Large intestine (tissue), 3 donors: ENCODE measurements around the gene LSM10. TPM values are rescaled to one million over a fixed set of nuclear protein-coding genes. Genes with fewer than 3 reads are reported as not detected.

Source experiments
- DNase-seq, 2 donors: peaks; one replicate each; pipeline versions ENCODE4 v3.0.0 to v3.0.0-alpha.2; 2013
- H3K27ac ChIP-seq: one replicate; pipeline ENCODE4 v1.5.1; 2013; ENCODE audit warnings: low read length
- H3K27me3 ChIP-seq: 2 replicates; pipeline ENCODE4 v1.6.1; 2013; ENCODE audit warnings: low read length; ENCODE audit not compliant: control insufficient read depth, insufficient read depth
- H3K36me3 ChIP-seq: 2 replicates; pipeline ENCODE4 v1.6.1; 2013; ENCODE audit warnings: low read length; ENCODE audit not compliant: control insufficient read depth, insufficient read depth
- H3K4me1 ChIP-seq: one replicate; pipeline ENCODE4 v1.6.1; 2013; ENCODE audit warnings: low read length; ENCODE audit not compliant: control insufficient read depth, insufficient read depth
- H3K4me3 ChIP-seq: one replicate; pipeline ENCODE4 v1.5.1; 2013; ENCODE audit warnings: low read length
- H3K9me3 ChIP-seq: one replicate; pipeline ENCODE4 v1.6.1; 2013; ENCODE audit warnings: mild to moderate bottlenecking, low read depth, low read length, moderate library complexity; ENCODE audit not compliant: control insufficient read depth
- WGBS: methylation state at CpG from one replicate; pipeline ENCODE4 v1.1.5; 2013; ENCODE audit warnings: low lambda C conversion rate; ENCODE audit not compliant: insufficient coverage; 5-methylcytosine and 5-hydroxymethylcytosine counted together
- polyA plus RNA-seq: library from polyadenylated mRNA; unstranded; fragments of 120-200 nt; gene quantifications from one replicate; pipeline ENCODE4 v1.2.1, GENCODE V29; 2013

LSM10 gene
- polyA plus RNA-seq, 1 donor: 28.3 TPM

GRCh38 chr1:36436821-36437220 lies 39.1 kb upstream of the LSM10 start:
- peaks cover 9% of the 10 kb centered on the region for H3K36me3 ChIP-seq
- no peak overlapping the region for H3K4me3 ChIP-seq
- no peaks in the 10 kb centered on the region for H3K4me1 ChIP-seq
- no peak for DNase-seq
- H3K9me3 ChIP-seq: no peaks in the 10 kb centered on the region
- no peaks in the 10 kb centered on the region for H3K27me3 ChIP-seq
- no CpG with 5 or more reads among the region's 1 CpG for WGBS
- H3K27ac ChIP-seq: no peak overlapping the region

- H3K9me3 ChIP-seq: no peaks in the 10 kb centered on the region
- no peak for DNase-seq
- no peaks in the 10 kb centered on the region for H3K4me1 ChIP-seq
- H3K27me3 ChIP-seq: no peaks in the 10 kb centered on the region
- WGBS: no CpG with 5 or more reads among the region's 1 CpG
- H3K4me3 ChIP-seq: no peak overlapping the region
- H3K27ac ChIP-seq: no peak overlapping the region
- H3K36me3 ChIP-seq: peaks cover 10% of the 10 kb centered on the region
Observed at GRCh38 chr1:36433102-36433501, 35.4 kb upstream of the LSM10 start.

- no peak overlapping the region for H3K4me3 ChIP-seq
- H3K4me1 ChIP-seq: no peaks in the 10 kb centered on the region
- H3K36me3 ChIP-seq: peaks cover 10% of the 10 kb centered on the region
- no peaks in the 10 kb centered on the region for H3K27me3 ChIP-seq
- H3K27ac ChIP-seq: no peak overlapping the region
- no CpG with 5 or more reads among the region's 4 CpGs for WGBS
- H3K9me3 ChIP-seq: no peaks in the 10 kb centered on the region
- DNase-seq: peak; percentile 18 to 57
Observed at GRCh38 chr1:36432616-36433015, 34.9 kb upstream of the LSM10 start.

- H3K9me3 ChIP-seq: no peaks in the 10 kb centered on the region
- H3K4me1 ChIP-seq: no peaks in the 10 kb centered on the region
- H3K27ac ChIP-seq: no peak overlapping the region
- no peaks in the 10 kb centered on the region for H3K27me3 ChIP-seq
- DNase-seq: no peak
- WGBS: 50% methylated on average over 1 of the region's 4 CpGs
- no peak overlapping the region for H3K4me3 ChIP-seq
- H3K36me3 ChIP-seq: peaks cover 18% of the 10 kb centered on the region
Observed at GRCh38 chr1:36425791-36426190, 28.1 kb upstream of the LSM10 start.

- Histone ChIP-seq H3K4me3 (no peak overlapping the region), H3K27ac (no peak overlapping the region), H3K36me3 (peaks cover 22% of the 10 kb centered on the region), H3K4me1 (no peaks in the 10 kb centered on the region), H3K9me3 (no peaks in the 10 kb centered on the region), H3K27me3 (no peaks in the 10 kb centered on the region)
- WGBS: no CpG with 5 or more reads among the region's 7 CpGs
- no peak for DNase-seq
Observed at GRCh38 chr1:36421649-36422048, 23.9 kb upstream of the LSM10 start.

- H3K4me3 ChIP-seq: no peak overlapping the region
- WGBS: no CpG with 5 or more reads among the region's 13 CpGs
- H3K9me3 ChIP-seq: no peaks in the 10 kb centered on the region
- H3K27ac ChIP-seq: no peak overlapping the region
- peak; percentile 74 to 79 for DNase-seq
- no peaks in the 10 kb centered on the region for H3K27me3 ChIP-seq
- H3K36me3 ChIP-seq: peaks cover 22% of the 10 kb centered on the region
- H3K4me1 ChIP-seq: peaks cover 1% of the 10 kb centered on the region
Observed at GRCh38 chr1:36420836-36421317, 23.2 kb upstream of the LSM10 start.

- WGBS: 74% methylated on average over 4 of the region's 5 CpGs
- Histone ChIP-seq H3K36me3 (peaks cover 22% of the 10 kb centered on the region), H3K27me3 (no peaks in the 10 kb centered on the region), H3K27ac (no peak overlapping the region), H3K4me3 (no peak overlapping the region), H3K4me1 (peaks cover 5% of the 10 kb centered on the region), H3K9me3 (no peaks in the 10 kb centered on the region)
- no peak for DNase-seq
Observed at GRCh38 chr1:36420409-36420808, 22.7 kb upstream of the LSM10 start.

- peaks cover 22% of the 10 kb centered on the region for H3K36me3 ChIP-seq
- no peak for DNase-seq
- no peaks in the 10 kb centered on the region for H3K27me3 ChIP-seq
- peaks cover 5% of the 10 kb centered on the region for H3K4me1 ChIP-seq
- H3K27ac ChIP-seq: no peak overlapping the region
- no peak overlapping the region for H3K4me3 ChIP-seq
- H3K9me3 ChIP-seq: no peaks in the 10 kb centered on the region
- WGBS: 80% methylated on average over 1 of the region's 4 CpGs
Observed at GRCh38 chr1:36419569-36419968, 21.9 kb upstream of the LSM10 start.

- DNase-seq: no peak
- 86% methylated on average over 2 of the region's 3 CpGs for WGBS
- Histone ChIP-seq H3K36me3 (peaks cover 22% of the 10 kb centered on the region), H3K9me3 (no peaks in the 10 kb centered on the region), H3K27me3 (no peaks in the 10 kb centered on the region), H3K4me3 (no peak overlapping the region), H3K4me1 (peaks cover 5% of the 10 kb centered on the region), H3K27ac (no peak overlapping the region)
Observed at GRCh38 chr1:36419140-36419539, 21.4 kb upstream of the LSM10 start.

GRCh38 chr1:36417931-36418330 lies 20.2 kb upstream of the LSM10 start:
- H3K27ac ChIP-seq: no peak overlapping the region
- no CpG with 5 or more reads among the region's 9 CpGs for WGBS
- no peak for DNase-seq
- H3K4me1 ChIP-seq: peaks cover 5% of the 10 kb centered on the region
- no peaks in the 10 kb centered on the region for H3K27me3 ChIP-seq
- H3K9me3 ChIP-seq: no peaks in the 10 kb centered on the region
- peaks cover 19% of the 10 kb centered on the region for H3K36me3 ChIP-seq
- no peak overlapping the region for H3K4me3 ChIP-seq

GRCh38 chr1:36415661-36416326 lies 18.1 kb upstream of the LSM10 start:
- peak; percentile 28 to 53 for DNase-seq
- no peaks in the 10 kb centered on the region for H3K27me3 ChIP-seq
- H3K4me3 ChIP-seq: no peak overlapping the region
- peaks cover 5% of the 10 kb centered on the region for H3K4me1 ChIP-seq
- H3K27ac ChIP-seq: peak overlapping the region; percentile 71
- H3K9me3 ChIP-seq: no peaks in the 10 kb centered on the region
- peaks cover 5% of the 10 kb centered on the region for H3K36me3 ChIP-seq
- no CpG with 5 or more reads among the region's 15 CpGs for WGBS
